PC-3 (cell line): ENCODE measurements around the gene ADD1.
"Not testable (repeated sequence)": the region's sequence is repeated elsewhere in the genome, so short reads cannot be mapped to it uniquely, and the experiment has no call there.

Experiments
- CTCF ChIP-seq: fragments of 300-600 bp; sonication (generic); conservative IDR thresholded peaks from 2 replicates; pipeline ENCODE4 v1.5.1; 2017; ENCODE audit warnings: antibody characterized with exemption, low read depth, mild to moderate bottlenecking, low read length
- EZH2phosphoT487 ChIP-seq: fragments of 300-600 bp; sonication (generic); IDR thresholded peaks from 2 replicates; pipeline ENCODE4 v1.6.1; 2018; ENCODE audit warnings: mild to moderate bottlenecking, antibody characterized with exemption, low read length, borderline replicate concordance

DNA sequence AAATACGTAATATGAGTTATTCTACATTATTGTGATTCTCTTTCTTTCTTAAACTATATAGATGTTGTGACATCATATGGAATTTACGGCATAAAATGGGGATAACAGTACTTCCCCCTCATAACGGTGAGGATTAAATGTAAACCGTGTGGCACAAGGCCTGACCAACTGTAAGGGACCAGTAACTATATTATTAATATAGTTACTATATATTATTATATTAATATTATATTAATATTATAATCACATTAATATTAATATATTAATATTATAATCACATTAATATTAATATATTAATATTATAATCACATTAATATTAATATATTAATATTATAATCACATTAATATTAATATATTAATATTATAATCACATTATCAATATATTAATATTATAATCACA lies 116.8 kb downstream of the ADD1 start:
- not testable (repeated sequence) for TF ChIP-seq CTCF, EZH2phosphoT487
